Tibial nerve (tissue), 4 donors: ENCODE measurements around the gene GALNTL6.

ENCODE experiments used
- EP300 ChIP-seq, 2 donors: sonication (generic); formaldehyde crosslinking; IDR thresholded peaks; one replicate each; pipeline ENCODE4 v1.6.1; 2017; ENCODE audit warnings: antibody characterized with exemption in 2 of 2, mild to moderate bottlenecking in 1 of 2
- TF ChIP-seq, protein P1 (sequence below), 5 experiments: fragments of 200-600 bp in 3 of 5; fragments of 450-650 bp in 2 of 5; sonication (generic) in 3 of 5; IDR thresholded peaks; one replicate each; pipeline ENCODE4 v1.5.1; 2016 to 2019; ENCODE audit warnings: antibody characterized with exemption in 5 of 5, mild to moderate bottlenecking in 3 of 5, moderate library complexity in 2 of 5

DNA sequence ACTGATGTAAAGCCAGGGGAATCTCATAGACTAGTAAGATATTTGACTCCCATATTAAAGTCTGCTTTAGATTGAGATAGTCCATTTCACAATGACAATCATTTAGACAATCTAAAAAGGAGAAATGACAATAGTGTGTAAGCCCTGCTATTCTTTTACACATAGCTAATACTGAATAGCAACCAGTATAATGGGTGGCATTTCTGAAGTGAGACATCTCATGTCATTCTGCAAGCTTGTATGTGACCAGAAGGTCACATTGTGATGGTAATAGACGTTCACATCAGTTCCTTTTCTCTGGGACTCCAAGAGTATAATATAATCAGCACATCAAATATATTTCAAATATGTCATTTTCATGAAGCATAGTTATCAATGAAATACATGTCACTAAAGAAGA is 440.2 kb downstream of the GALNTL6 start:
- TF ChIP-seq, protein P1, sequence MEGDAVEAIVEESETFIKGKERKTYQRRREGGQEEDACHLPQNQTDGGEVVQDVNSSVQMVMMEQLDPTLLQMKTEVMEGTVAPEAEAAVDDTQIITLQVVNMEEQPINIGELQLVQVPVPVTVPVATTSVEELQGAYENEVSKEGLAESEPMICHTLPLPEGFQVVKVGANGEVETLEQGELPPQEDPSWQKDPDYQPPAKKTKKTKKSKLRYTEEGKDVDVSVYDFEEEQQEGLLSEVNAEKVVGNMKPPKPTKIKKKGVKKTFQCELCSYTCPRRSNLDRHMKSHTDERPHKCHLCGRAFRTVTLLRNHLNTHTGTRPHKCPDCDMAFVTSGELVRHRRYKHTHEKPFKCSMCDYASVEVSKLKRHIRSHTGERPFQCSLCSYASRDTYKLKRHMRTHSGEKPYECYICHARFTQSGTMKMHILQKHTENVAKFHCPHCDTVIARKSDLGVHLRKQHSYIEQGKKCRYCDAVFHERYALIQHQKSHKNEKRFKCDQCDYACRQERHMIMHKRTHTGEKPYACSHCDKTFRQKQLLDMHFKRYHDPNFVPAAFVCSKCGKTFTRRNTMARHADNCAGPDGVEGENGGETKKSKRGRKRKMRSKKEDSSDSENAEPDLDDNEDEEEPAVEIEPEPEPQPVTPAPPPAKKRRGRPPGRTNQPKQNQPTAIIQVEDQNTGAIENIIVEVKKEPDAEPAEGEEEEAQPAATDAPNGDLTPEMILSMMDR (IDR thresholded peaks at IDR 0.05), result no peak
- TF ChIP-seq EP300 (IDR thresholded peaks at IDR 0.05), result no peak
